GM12874 (cell line): ENCODE measurements around the gene THBS3.

Experiments used
- TF ChIP-seq, protein P1 (sequence below): IDR thresholded peaks from 2 replicates; pipeline ENCODE4 v1.5.1; 2011; ENCODE audit warnings: low read depth, mild to moderate bottlenecking, control low read depth, low read length, moderate library complexity; ENCODE audit not compliant: insufficient read depth

THBS3 gene

DNA sequence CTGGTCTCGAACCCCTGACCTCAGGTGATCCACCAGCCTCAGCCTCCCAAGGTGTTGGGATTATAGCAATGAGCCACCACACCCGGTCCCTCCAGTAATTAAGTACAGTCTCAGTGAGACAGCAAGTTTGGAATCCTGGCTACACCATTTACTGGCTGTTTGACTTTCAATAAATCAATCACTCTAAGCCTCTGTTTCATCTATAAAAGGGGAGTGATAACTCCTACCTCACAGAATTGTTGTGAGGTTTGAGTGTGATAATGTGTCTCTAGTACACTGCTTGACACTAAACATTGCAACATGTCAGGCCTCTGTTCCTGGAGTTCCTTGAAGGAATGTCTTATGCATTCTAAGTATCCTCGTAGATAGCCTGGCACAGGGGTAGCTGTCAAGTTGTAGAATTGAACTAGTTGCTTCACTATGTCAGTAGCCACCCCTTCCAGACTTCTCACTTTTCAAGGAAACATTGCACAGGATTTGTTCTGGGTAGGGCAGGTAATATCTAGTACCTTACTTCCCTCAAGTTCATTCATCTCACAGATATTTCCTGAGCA, 35.2 kb upstream of the THBS3 start:
- TF ChIP-seq, protein P1, sequence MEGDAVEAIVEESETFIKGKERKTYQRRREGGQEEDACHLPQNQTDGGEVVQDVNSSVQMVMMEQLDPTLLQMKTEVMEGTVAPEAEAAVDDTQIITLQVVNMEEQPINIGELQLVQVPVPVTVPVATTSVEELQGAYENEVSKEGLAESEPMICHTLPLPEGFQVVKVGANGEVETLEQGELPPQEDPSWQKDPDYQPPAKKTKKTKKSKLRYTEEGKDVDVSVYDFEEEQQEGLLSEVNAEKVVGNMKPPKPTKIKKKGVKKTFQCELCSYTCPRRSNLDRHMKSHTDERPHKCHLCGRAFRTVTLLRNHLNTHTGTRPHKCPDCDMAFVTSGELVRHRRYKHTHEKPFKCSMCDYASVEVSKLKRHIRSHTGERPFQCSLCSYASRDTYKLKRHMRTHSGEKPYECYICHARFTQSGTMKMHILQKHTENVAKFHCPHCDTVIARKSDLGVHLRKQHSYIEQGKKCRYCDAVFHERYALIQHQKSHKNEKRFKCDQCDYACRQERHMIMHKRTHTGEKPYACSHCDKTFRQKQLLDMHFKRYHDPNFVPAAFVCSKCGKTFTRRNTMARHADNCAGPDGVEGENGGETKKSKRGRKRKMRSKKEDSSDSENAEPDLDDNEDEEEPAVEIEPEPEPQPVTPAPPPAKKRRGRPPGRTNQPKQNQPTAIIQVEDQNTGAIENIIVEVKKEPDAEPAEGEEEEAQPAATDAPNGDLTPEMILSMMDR = no peak

DNA sequence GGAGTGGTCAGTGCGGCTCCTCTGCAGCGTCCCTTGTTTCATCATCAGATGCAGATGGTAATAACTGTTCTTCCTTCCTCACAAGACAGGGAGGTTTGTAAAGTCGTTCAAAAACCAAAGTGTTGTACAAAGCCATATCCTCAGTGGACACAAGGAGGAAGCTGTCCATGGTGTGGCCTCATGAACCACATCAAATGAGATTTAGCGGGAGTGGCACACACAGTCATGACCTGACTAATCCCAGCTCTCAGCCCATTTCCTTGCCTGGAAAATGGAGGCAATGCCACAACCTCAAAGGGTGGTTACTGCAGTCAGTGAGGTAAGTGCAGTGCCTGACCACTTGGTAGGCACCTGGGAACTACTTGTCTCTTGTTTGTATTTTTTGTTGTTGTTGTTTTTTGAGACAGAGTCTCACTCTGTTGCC, 34.2 kb upstream of the THBS3 start:
- TF ChIP-seq, protein P1 = no peak

GRCh38 chr1:155241069-155241679, 33.5 kb upstream of the THBS3 start:
- TF ChIP-seq, protein P1 = no peak

DNA sequence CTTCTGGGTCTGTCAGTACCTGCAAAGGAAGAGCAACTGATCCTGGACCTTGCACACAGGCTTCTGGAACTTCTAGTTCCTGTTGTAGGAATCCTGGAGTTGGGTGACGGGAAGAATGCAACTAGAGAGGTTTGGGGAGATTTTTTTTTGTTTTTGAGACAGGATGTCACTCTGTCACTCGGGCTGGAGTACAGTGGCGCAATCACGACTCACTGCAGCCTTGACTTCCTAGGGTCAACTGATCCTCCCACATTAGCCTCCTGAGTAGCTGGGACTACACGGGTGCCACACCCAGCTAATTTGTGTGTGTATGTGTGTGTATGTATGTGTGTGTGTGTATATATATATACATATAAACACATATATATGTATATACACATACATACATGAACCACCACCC, 28.8 kb upstream of the THBS3 start:
- TF ChIP-seq, protein P1 = no peak

GRCh38 chr1:155228096-155228427, 20.4 kb upstream of the THBS3 start:
- TF ChIP-seq, protein P1 = no peak

GRCh38 chr1:155227261-155228095, 19.8 kb upstream of the THBS3 start:
- TF ChIP-seq, protein P1 = no peak

- TF ChIP-seq, protein P1 = no peak
Observed at GRCh38 chr1:155226910-155227260, 19.2 kb upstream of the THBS3 start.
